GM23338 (cell line): ENCODE measurements around the gene WASHC2A.
"Not testable (repeated sequence)": the region's sequence is repeated elsewhere in the genome, so short reads cannot be mapped to it uniquely, and the experiment has no call there.

Experiments used
- CREB1 ChIP-seq: fragments of 250-450 bp; sonication (Bioruptor Pico); IDR thresholded peaks from 2 replicates; pipeline ENCODE4 v1.5.0; 2020; ENCODE audit warnings: low read depth, mild to moderate bottlenecking, moderate library complexity
- ETS1 ChIP-seq: IDR thresholded peaks from 2 replicates; pipeline ENCODE4 v1.6.1; 2016; ENCODE audit warnings: antibody characterized with exemption
- EZH2 ChIP-seq: fragments of 200-600 bp; sonication (generic); IDR thresholded peaks from one replicate; pipeline ENCODE4 v1.8.0; 2017; ENCODE audit warnings: antibody characterized with exemption, mild to moderate bottlenecking, low read depth; ENCODE audit not compliant: unreplicated experiment
- EZH2phosphoT487 ChIP-seq: fragments of 200-600 bp; sonication (generic); IDR thresholded peaks from one replicate; pipeline ENCODE4 v1.8.1; 2018; ENCODE audit warnings: antibody characterized with exemption; ENCODE audit not compliant: unreplicated experiment
- JUNB ChIP-seq: IDR thresholded peaks from one replicate; pipeline ENCODE4 v1.6.1; 2016; ENCODE audit warnings: antibody characterized with exemption; ENCODE audit not compliant: unreplicated experiment
- NANOG ChIP-seq: IDR thresholded peaks from 2 replicates; pipeline ENCODE4 v1.6.1; 2016; ENCODE audit warnings: antibody characterized with exemption, borderline replicate concordance
- POLR2AphosphoS5 ChIP-seq: IDR thresholded peaks from 2 replicates; pipeline ENCODE4 v1.6.1; 2016; ENCODE audit warnings: antibody characterized with exemption, low read depth
- REST ChIP-seq: IDR thresholded peaks from one replicate; pipeline ENCODE4 v1.6.1; 2018; ENCODE audit warnings: antibody characterized with exemption; ENCODE audit not compliant: unreplicated experiment
- STAT1 ChIP-seq: IDR thresholded peaks from one replicate; pipeline ENCODE4 v1.6.1; 2016; ENCODE audit warnings: antibody characterized with exemption; ENCODE audit not compliant: unreplicated experiment
- ZNF114 ChIP-seq: fragments of 250-450 bp; sonication (Bioruptor Pico); IDR thresholded peaks from 2 replicates; pipeline ENCODE4 v1.5.0; 2020; ENCODE audit warnings: mild to moderate bottlenecking, moderate library complexity
- ZNF331 ChIP-seq: fragments of 250-450 bp; sonication (Bioruptor Pico); IDR thresholded peaks from 2 replicates; pipeline ENCODE4 v1.5.0; 2020; ENCODE audit warnings: low read depth, mild to moderate bottlenecking, moderate library complexity
- ZNF462 ChIP-seq: fragments of 250-450 bp; sonication (Bioruptor Pico); IDR thresholded peaks from 2 replicates; pipeline ENCODE4 v1.5.0; 2020; ENCODE audit warnings: mild to moderate bottlenecking, moderate library complexity
- TF ChIP-seq, protein P1 (sequence below), 2 experiments: fragments of 200-600 bp in 1 of 2; sonication (generic) in 1 of 2; conservative IDR thresholded peaks; 2 replicates each; pipeline versions ENCODE4 v1.5.1 to v1.6.1; 2016 to 2017; ENCODE audit warnings: antibody characterized with exemption in 2 of 2, low read depth in 2 of 2, mild to moderate bottlenecking in 2 of 2, moderate library complexity in 1 of 2

- TF ChIP-seq, protein P1, sequence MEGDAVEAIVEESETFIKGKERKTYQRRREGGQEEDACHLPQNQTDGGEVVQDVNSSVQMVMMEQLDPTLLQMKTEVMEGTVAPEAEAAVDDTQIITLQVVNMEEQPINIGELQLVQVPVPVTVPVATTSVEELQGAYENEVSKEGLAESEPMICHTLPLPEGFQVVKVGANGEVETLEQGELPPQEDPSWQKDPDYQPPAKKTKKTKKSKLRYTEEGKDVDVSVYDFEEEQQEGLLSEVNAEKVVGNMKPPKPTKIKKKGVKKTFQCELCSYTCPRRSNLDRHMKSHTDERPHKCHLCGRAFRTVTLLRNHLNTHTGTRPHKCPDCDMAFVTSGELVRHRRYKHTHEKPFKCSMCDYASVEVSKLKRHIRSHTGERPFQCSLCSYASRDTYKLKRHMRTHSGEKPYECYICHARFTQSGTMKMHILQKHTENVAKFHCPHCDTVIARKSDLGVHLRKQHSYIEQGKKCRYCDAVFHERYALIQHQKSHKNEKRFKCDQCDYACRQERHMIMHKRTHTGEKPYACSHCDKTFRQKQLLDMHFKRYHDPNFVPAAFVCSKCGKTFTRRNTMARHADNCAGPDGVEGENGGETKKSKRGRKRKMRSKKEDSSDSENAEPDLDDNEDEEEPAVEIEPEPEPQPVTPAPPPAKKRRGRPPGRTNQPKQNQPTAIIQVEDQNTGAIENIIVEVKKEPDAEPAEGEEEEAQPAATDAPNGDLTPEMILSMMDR (conservative IDR thresholded peaks at IDR 0.05; ENCODE audit: low read depth in 2 of 2) = not testable (repeated sequence)
- not testable (repeated sequence) for TF ChIP-seq REST; POLR2AphosphoS5; EZH2phosphoT487; JUNB; EZH2; STAT1; CREB1; ETS1; NANOG; ZNF114 (CRISPR knock-in tag); ZNF462 (CRISPR knock-in tag); ZNF331 (CRISPR knock-in tag)
Measured at GRCh38 chr10:50145575-50145974, 77.8 kb downstream of the WASHC2A start.
